Sigmoid colon (tissue), 4 donors: ENCODE results near the gene CADM4.

Experiments
- CTCF ChIP-seq, 4 experiments: fragments of 450-650 bp in 3 of 4; fragments of 200-600 bp in 1 of 4; IDR thresholded peaks; one replicate each; pipeline ENCODE4 v1.5.1; 2016 to 2019; ENCODE audit warnings: antibody characterized with exemption in 4 of 4, mild to moderate bottlenecking in 3 of 4, moderate library complexity in 2 of 4
- POLR2AphosphoS5 ChIP-seq, 4 donors: sonication (generic); formaldehyde crosslinking; IDR thresholded peaks; one replicate each; pipeline ENCODE4 v1.6.1; 2017; ENCODE audit warnings: antibody characterized with exemption in 4 of 4

DNA sequence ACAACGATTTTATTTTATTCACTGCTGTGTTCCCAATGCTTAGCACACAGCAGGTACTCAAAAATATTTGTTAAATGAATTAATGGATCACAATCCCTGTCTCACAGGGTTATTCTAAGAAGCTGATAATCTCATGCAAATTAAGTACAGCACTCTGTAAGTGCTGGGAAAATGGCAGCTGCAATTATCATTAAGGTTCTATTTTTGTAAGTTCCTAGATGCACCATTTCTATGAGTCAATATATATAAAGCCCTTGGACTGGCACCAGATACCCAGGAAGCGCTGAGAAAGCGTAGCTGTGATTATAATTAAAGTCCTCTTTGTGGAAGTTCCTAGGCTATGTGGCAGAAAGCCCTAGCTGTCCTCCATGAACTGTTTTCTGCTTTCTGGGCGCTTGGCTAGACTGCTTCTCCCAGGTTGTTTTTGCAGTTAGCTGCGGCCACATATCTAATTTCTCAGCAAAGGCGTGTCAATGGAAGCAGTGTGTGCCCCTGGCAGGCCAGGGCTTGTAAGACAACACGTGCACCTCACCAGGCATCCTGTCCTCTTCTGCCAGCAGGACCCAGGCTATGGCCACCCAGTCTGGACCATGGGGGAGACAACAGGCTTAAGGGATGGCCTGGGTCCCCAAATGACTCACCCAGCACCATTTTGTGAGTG, 33.0 kb downstream of the CADM4 start:
- TF ChIP-seq CTCF (IDR thresholded peaks at IDR 0.05) (no peak), POLR2AphosphoS5 (IDR thresholded peaks at IDR 0.05) (no peak)
